HG02623 (cell line): ENCODE results near the gene NTRK3.
"Not testable (repeated sequence)": the region's sequence is repeated elsewhere in the genome, so short reads cannot be mapped to it uniquely, and the experiment has no call there.

Experiments used
- ATAC-seq: cut with Tn5 transposase; IDR thresholded peaks from one replicate; pipeline ENCODE4 v1.9.1; 2021; ENCODE audit warnings: moderate library complexity; ENCODE audit not compliant: unreplicated experiment

NTRK3 gene

GRCh38 chr15:88080616-88081015 lies 175.9 kb downstream of the NTRK3 start:
- ATAC-seq, result no peak

GRCh38 chr15:88077296-88078020 lies 179.1 kb downstream of the NTRK3 start:
- ATAC-seq, result no peak

GRCh38 chr15:88076328-88076727 lies 180.2 kb downstream of the NTRK3 start:
- no peak for ATAC-seq

GRCh38 chr15:88075102-88075501 lies 181.4 kb downstream of the NTRK3 start:
- ATAC-seq, result no peak

- ATAC-seq, result no peak
Observed at GRCh38 chr15:88074386-88074785, 182.2 kb downstream of the NTRK3 start.

- ATAC-seq, result no peak
Observed at GRCh38 chr15:88073391-88073691, 183.2 kb downstream of the NTRK3 start.

GRCh38 chr15:88072598-88073390 lies 183.7 kb downstream of the NTRK3 start:
- ATAC-seq, result no peak

- ATAC-seq, result not testable (repeated sequence)
Observed at GRCh38 chr15:88072133-88072532, 184.4 kb downstream of the NTRK3 start.

- no peak for ATAC-seq
Observed at GRCh38 chr15:88071141-88071540, 185.4 kb downstream of the NTRK3 start.

- ATAC-seq, result no peak
Observed at GRCh38 chr15:88069561-88069960, 187.0 kb downstream of the NTRK3 start.

- ATAC-seq, result no peak
Observed at GRCh38 chr15:88067331-88067685, 189.2 kb downstream of the NTRK3 start.

GRCh38 chr15:88066636-88067330 lies 189.8 kb downstream of the NTRK3 start:
- ATAC-seq, result no peak

- no peak for ATAC-seq
Observed at GRCh38 chr15:88061452-88061851, 195.1 kb downstream of the NTRK3 start.

- ATAC-seq, result no peak
Observed at GRCh38 chr15:88060383-88060782, 196.2 kb downstream of the NTRK3 start.

- no peak for ATAC-seq
Observed at GRCh38 chr15:88057836-88058235, 198.7 kb downstream of the NTRK3 start.

GRCh38 chr15:88049506-88049905 lies 207.0 kb downstream of the NTRK3 start:
- peak; percentile 84 for ATAC-seq

GRCh38 chr15:88048755-88049154 lies 207.8 kb downstream of the NTRK3 start:
- ATAC-seq, result no peak

- ATAC-seq, result no peak
Observed at GRCh38 chr15:88048237-88048636, 208.3 kb downstream of the NTRK3 start.

GRCh38 chr15:88046576-88047129 lies 209.9 kb downstream of the NTRK3 start:
- no peak for ATAC-seq

- ATAC-seq, result no peak
Observed at GRCh38 chr15:88043396-88043795, 213.1 kb downstream of the NTRK3 start.

GRCh38 chr15:88042047-88042446 lies 214.5 kb downstream of the NTRK3 start:
- ATAC-seq, result no peak

GRCh38 chr15:88040516-88040915 lies 216.0 kb downstream of the NTRK3 start:
- no peak for ATAC-seq
